AG04449 (cell line): ENCODE measurements around the gene GTF2I.
"Not testable (repeated sequence)": the region's sequence is repeated elsewhere in the genome, so short reads cannot be mapped to it uniquely, and the experiment has no call there.

Experiments used
- CTCF ChIA-PET: fragments of 350-600 bp; formaldehyde crosslinking; extraction: SDS; loops from one replicate; lab custom pipeline; 2021; ENCODE audit warnings: antibody characterized with exemption; lab: Yijun Ruan, JAX
- POLR2A ChIA-PET: fragments of 400-600, 350-600 bp; formaldehyde crosslinking; extraction: SDS; loops from one replicate; lab custom pipeline; 2020; ENCODE audit warnings: antibody characterized with exemption, inconsistent platforms; lab: Yijun Ruan, JAX
- DNase-seq: peaks from one replicate; pipeline ENCODE4 v3.0.0-alpha.2; 2010; ENCODE audit warnings: low read depth, low spot score
- H3K4me3 ChIP-seq: 2 replicates; pipeline ENCODE4 v1.5.1; 2011; ENCODE audit warnings: low read depth, mild to moderate bottlenecking, control low read depth, low read length
- TF ChIP-seq, protein P1 (sequence below): IDR thresholded peaks from one replicate; pipeline ENCODE4 v1.5.1; 2011; ENCODE audit warnings: mild to moderate bottlenecking, moderate library complexity, low read length, control low read depth, inconsistent platforms; ENCODE audit not compliant: insufficient read depth; ENCODE audit errors: missing control alignments

Gene GTF2I

DNA sequence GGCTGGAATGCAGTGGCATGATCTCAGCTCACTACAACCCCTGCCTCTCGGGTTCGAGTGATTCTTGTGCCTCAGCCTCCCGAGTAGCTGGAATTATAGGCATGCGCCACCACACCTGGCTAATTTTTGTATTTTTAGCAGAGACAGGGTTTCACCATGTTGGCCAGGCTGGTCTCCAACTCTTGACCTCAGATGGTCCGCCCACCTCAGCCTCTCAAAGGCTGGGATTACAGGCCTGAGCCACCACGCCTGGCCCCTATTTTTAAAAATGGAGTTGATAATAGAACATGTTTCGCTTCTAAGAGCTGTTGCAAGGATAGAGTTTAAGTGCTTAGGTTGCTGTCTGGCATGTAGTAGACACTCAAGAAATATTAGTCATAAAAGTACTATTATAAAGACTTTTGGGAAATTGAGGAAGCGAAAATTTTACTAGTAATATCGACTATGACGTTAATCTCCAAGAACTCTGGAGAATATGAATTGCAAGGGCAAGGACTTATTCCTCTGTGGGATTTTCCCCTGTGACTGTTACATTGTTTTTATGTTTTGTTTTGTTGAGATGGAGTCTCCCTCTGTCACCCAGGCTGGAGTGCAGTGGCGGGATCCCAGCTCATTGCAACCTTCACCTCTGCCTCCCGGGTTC is 7.9 kb downstream of the GTF2I start:
- H3K4me3 ChIP-seq, result no peak overlapping the region
- TF ChIP-seq, protein P1, sequence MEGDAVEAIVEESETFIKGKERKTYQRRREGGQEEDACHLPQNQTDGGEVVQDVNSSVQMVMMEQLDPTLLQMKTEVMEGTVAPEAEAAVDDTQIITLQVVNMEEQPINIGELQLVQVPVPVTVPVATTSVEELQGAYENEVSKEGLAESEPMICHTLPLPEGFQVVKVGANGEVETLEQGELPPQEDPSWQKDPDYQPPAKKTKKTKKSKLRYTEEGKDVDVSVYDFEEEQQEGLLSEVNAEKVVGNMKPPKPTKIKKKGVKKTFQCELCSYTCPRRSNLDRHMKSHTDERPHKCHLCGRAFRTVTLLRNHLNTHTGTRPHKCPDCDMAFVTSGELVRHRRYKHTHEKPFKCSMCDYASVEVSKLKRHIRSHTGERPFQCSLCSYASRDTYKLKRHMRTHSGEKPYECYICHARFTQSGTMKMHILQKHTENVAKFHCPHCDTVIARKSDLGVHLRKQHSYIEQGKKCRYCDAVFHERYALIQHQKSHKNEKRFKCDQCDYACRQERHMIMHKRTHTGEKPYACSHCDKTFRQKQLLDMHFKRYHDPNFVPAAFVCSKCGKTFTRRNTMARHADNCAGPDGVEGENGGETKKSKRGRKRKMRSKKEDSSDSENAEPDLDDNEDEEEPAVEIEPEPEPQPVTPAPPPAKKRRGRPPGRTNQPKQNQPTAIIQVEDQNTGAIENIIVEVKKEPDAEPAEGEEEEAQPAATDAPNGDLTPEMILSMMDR, result no peak
- no peak for DNase-seq
- ChIA-PET CTCF (no interaction called here), POLR2A (no interaction called here)

DNA sequence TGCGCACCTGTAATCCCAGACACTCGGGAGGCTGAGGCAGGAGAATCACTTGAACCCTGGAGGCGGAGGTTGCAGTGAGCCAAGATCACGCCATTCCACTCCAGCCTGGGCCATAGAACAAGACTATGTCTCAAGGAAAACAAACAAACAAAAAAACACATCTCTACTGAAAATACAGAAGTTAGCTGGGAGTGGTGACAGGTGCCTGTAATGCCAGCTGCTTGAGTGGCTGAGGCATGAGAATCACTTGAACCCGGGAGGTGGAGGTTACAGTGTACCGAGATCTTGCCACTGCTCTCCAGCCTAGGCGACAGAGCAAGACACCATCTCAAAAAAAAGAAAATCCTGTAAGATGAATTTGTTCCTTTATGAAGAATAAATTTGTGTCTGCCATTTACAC is 9.5 kb downstream of the GTF2I start:
- POLR2A ChIA-PET, CTCF ChIA-PET, DNase-seq, H3K4me3 ChIP-seq: not testable (repeated sequence)

DNA sequence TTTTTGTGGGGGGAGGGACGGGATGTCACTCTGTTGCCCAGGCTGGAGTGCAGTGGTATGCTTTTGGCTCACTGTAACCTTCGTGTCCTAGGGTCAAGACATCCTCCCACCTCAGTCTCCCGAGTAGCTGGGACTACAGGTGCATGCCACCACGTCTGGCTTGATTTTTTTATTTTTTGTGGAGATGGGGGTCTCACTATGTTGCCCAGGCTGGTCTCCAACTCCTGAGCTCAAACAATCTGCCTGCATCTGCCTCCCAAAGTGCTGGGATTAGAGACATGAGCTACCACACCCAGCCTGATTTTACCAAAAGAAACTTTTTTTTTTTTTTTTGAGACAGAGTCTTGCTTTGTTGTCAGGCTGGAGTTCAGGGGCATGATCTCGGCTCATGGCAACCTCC is 10.0 kb downstream of the GTF2I start:
- CTCF ChIA-PET, POLR2A ChIA-PET, H3K4me3 ChIP-seq, DNase-seq: not testable (repeated sequence)

DNA sequence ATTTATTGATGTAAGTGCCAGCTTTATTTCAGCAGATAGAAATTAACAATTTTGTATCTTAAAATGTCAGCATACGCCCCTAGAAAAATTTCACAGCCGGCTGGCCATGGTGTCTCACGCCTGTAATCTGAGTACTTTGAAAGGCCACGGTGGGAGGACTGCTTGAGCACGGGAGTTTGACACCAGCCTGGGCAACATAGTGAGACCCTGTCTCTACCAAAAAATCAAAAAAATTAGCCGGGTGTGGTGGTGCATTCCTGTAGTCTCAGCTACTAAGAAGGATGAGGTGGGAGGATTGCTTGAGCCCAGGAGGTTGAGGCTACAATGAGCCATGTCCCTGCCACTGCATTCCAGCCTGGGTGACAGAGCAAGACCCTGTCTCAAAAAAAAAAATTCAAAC is 14.1 kb downstream of the GTF2I start:
- ChIA-PET POLR2A (interaction anchor here (0.6 to 1.4 kb wide), 2 partner anchors 11 to 14 kb away, joined by 3 to 4 read pairs; partner anchors contain the start of gene GTF2I), CTCF (interaction anchor here (1.5 kb wide), 1 partner anchor 252 kb away, joined by 3 read pairs; no protein-coding TSS in a partner anchor)

DNA sequence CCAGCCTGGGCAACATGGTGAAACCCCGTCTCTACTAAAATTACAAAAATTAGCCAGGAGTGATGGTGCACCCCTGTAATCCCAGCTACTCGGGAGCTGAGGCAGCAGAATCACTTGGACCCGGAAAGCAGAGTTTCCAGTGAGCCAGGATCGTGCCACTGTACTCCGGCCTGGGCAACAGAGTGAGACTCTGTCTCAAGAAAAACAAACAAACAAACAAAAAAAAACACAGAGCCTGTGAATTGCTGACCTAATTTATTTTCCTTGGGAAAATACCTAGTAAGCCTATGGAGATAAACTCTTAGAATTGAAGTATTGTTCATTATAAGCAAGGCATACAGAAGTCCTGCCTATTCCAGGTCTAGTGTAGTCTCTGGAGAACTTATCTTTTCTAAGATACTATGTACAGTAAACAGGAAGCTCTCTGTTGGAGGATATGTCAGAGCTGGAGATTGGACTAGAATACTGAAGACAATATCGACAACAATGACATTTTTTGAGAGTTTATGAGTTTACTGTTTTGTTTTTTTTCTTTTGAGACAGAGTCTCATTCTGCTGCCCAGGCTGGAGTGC is 14.9 kb downstream of the GTF2I start:
- H3K4me3 ChIP-seq, result no peak overlapping the region
- no peak for DNase-seq
- TF ChIP-seq, protein P1, result no peak
- CTCF ChIA-PET, result no interaction called here
- POLR2A ChIA-PET, result no interaction called here

More for the DNA sequence above, 14.1 kb downstream of the GTF2I start:
- no peak overlapping the region for H3K4me3 ChIP-seq
- no peak for DNase-seq
- TF ChIP-seq, protein P1, result no peak

DNA sequence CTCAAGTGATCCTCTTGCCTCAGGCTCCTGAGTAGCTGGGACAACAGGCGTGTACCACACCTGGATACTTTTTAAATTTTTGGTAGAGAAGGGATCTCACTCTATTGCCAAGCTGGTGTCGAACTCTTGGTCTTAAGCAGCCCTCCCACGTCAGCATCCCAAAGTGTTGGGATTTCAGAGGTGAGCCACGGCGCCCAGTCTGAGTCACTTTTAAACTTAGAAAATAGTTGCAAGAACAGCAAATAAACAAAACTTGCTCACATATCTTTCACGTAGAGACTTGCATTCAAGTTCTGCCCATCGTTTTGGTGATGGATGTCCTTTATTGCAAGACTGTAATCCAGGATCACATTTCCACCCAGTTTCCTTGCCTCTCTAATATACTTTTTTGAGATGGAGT is 16.6 kb downstream of the GTF2I start:
- no peak for DNase-seq
- H3K4me3 ChIP-seq, result no peak overlapping the region
- TF ChIP-seq, protein P1, result no peak
- ChIA-PET POLR2A (no interaction called here), CTCF (interaction anchor here (0.9 kb wide), 1 partner anchor 224 kb away, joined by 3 read pairs; no protein-coding TSS in a partner anchor)

DNA sequence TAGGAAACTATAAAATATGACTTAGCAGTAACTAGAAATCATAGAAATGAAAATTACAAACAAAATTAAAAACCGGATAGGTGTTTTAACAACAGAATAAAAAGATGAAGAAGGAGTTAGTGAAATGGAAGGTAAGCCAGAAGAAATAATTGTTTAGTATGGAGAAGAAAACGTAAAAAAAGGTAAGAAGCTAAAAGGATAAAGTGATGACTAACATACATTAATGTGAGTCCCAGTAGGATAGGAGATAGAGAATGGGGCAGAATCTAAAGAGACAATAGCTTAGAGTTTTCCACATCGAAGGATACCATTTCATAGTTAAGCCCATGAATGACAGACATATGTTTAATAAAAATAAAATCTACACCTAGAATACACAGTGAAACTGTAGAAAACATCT is 25.3 kb downstream of the GTF2I start:
- POLR2A ChIA-PET, result no interaction called here
- TF ChIP-seq, protein P1, result no peak
- CTCF ChIA-PET, result interaction anchor here (1.2 kb wide), 1 partner anchor 12 kb away, joined by 3 read pairs; no protein-coding TSS in a partner anchor
- no peak overlapping the region for H3K4me3 ChIP-seq
- DNase-seq, result no peak
